Measurements from ENCODE around the gene SOCS7. TPM values are rescaled to one million over a fixed set of nuclear protein-coding genes. Genes with fewer than 3 reads are reported as not detected.

The SOCS7 gene
- 11.9 and 15.6 TPM in 2 replicates for total RNA-seq

DNA sequence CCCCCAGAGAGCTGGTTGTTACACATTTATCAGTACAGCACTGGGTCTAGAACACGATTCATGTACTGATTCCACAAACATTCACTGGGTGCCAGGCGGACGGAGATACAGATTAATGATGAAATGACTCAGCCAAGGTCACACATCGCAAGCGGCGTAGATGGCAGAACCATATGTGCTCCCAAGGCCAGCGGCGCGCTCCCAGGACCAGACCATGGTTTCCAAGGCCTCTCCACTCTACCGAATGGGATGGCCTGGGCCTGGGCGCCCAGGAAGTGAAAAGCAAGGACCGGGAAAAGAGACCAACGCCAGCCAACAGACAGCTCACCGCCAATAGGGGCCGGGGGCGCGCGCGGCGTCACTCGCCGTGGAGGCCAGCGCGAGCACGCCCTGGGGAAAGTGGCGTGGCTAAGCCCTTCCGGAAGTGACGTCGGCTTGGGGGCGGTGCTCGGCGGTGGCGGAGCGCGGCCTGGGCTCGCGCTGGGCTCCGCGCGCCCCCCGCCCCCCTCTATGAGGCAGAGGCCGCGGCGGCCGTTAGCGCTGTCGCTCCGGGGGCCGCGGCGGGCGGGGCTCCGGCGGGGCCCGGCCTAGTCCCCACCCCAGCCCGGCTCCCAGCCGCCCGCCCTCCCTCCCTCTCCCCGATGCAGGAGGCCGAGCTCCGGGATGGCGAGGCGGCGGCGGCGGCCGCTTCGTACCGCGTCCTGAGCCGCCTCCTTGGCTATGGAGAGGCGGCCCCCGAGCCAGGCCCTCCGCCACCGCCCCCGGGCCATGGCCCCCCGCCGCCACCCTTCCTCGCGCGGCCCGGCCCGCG, at the start of gene SOCS7:
SOCS7 (plus strand) TSS at position 433 of the 811 bp plus-strand sequence; CDS start at position 642, 209 bp downstream.

DNA sequence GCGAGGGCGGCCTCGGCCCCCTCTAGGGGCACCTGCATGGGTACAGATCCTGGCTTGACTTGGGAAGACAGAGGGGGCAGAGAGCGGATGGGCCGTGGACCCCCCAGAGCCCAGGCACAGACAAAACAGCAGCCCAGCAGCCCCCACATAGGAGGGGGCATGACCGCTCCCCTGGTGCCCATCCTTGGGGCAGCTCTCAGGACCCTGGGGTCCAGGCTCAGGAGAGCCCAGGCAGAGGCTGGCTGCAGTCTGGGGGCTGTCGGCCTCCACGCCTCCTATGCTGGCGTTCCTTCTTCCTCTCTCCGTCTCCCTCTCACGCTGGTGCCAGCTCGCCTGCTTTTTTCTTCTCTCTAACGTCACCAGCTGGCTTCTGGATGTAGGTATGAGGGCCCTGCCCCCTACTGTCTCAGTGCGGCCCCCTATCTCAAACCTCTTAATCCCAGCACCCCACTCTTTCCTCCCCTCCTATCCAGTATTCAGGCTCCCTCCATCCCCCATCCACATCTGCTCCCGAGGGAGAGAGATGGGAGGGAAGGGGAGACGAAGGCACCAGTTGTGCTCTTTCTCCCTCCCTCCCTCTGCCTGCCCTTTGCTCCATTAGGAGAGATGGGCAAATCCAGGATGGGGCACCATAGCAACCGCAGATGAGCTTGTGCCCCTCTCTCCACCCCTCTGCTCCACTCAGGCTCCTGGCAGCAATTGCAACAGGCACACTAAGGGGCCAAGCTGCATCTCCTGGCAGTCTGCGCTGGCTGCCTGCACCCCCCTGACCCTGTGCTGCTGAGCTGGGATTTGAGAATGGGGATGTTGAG, 7.8 kb upstream of the SOCS7 start, which contains the start of gene GPR179:
GPR179 (minus strand) TSS at position 349 of the 812 bp plus-strand sequence; CDS start at position 182, 167 bp downstream.

GRCh38 chr17:38428112-38428642, 76.5 kb downstream of the SOCS7 start, which contains the start of gene ARHGAP23:
Gene ARHGAP23 (plus strand): TSS chr17:38428464. CDS start chr17:38428486, 22 bp downstream.

Other genes with a start within 250 kb of the SOCS7 start
- gene TBC1D3E, start 223.9 kb upstream of the SOCS7 start, total RNA-seq = 0.59 TPM in 1 of 2 replicates, not detected in the other
- gene TBC1D3, start 159.3 kb upstream of the SOCS7 start, total RNA-seq = not detected in 2 replicates
- 21.7 TPM in 2 replicates for gene MRPL45, start 54.7 kb upstream of the SOCS7 start, total RNA-seq
- gene GPR179, start 7.9 kb upstream of the SOCS7 start, total RNA-seq = under 0.01 and 0.14 TPM in 2 replicates
- gene ARHGAP23, start 76.6 kb downstream of the SOCS7 start, total RNA-seq = 25.8 and 86.8 TPM in 2 replicates